Activated CD4-positive, alpha-beta memory T cell treated with anti-CD3 and anti-CD28 coated beads, Interleukin-2, amount 10 ng/mL, durations not matched to agents 7 days and 5 days (primary cell): ENCODE results near the gene TMEM138. TPM values are rescaled to one million over a fixed set of nuclear protein-coding genes. Genes with fewer than 3 reads are reported as not detected.
"Not testable (repeated sequence)": the region's sequence is repeated elsewhere in the genome, so short reads cannot be mapped to it uniquely, and the experiment has no call there.

ENCODE experiments used
- CTCF ChIA-PET: fragments of 350-600 bp; sonication (Branson Sonifier 250); formaldehyde crosslinking; loops from one replicate; lab custom pipeline; 2021; ENCODE audit warnings: antibody characterized with exemption, inconsistent platforms; lab: Charles Lee
- POLR2A ChIA-PET: fragments of 350-600 bp; sonication (Branson Sonifier 250); formaldehyde crosslinking; loops from one replicate; lab custom pipeline; 2021; ENCODE audit warnings: antibody characterized with exemption; lab: Charles Lee
- DNase-seq: peaks from one replicate; pipeline ENCODE4 v3.0.0-alpha.2; 2020
- H3K27ac Mint-ChIP-seq: one replicate; pipeline ENCODE4 v1.8.0; 2021; ENCODE audit warnings: mild to moderate bottlenecking, mixed read lengths
- H3K27me3 Mint-ChIP-seq: one replicate; pipeline ENCODE4 v1.8.0; 2021; ENCODE audit warnings: mixed read lengths
- H3K36me3 Mint-ChIP-seq: one replicate; pipeline ENCODE4 v1.8.0; 2021; ENCODE audit warnings: low read depth, mixed read lengths
- H3K4me1 Mint-ChIP-seq: one replicate; pipeline ENCODE4 v1.8.0; 2021; ENCODE audit warnings: mixed read lengths
- H3K4me3 Mint-ChIP-seq: one replicate; pipeline ENCODE4 v1.8.0; 2021; ENCODE audit warnings: mild to moderate bottlenecking, mixed read lengths
- H3K9me3 Mint-ChIP-seq: one replicate; pipeline ENCODE4 v1.8.0; 2021; ENCODE audit warnings: mixed read lengths
- total RNA-seq, 2 experiments: library from RNA; stranded (reverse); gene quantifications; one replicate each; pipeline ENCODE4 v1.2.3, GENCODE V29; 2021

Gene TMEM138
- total RNA-seq, 2 experiments from 2014 or later: 45.5 to 50.0 TPM

DNA sequence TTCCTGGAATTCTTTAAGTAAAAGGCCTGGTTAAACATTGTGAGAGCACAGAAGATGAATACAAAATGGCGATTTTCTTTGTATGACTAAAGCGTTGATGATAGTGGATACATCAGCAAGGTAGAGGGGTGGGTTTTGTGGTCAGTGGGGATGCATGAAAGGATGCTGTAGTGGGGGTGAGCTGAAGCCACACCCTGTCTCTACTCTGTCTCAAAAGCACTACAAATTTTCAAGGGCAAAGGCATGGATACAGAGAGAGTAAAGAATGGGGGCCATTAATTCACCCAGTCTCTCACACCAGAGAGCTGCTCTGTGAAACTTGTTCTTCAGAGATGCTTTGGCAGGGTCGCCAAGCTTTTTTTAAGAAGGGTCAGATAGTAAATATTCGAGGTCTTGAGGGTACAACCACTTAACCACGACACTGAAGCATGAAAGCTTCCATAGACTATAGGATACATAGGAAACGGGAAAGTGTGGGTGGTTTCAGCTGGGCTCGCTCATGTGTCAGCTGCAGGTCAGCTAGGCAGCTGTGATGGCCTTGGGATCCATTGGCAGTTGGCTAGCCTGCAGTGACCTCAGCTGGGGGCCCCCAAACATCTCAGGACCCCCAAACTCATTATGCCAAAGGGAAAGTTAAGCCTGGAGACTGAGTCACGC is 8.3 kb downstream of the TMEM138 start:
- H3K27me3 Mint-ChIP-seq: no peaks in the 10 kb centered on the region
- peak overlapping the region; percentile 12 for H3K27ac Mint-ChIP-seq
- H3K36me3 Mint-ChIP-seq: peaks cover 68% of the 10 kb centered on the region
- CTCF ChIA-PET: interaction anchor here (0.8 to 2.1 kb wide), 5 partner anchors 13 to 76 kb away, joined by 3 to 11 read pairs (median 4); no protein-coding TSS in a partner anchor
- peaks cover 7% of the 10 kb centered on the region for H3K9me3 Mint-ChIP-seq
- no peak overlapping the region for H3K4me3 Mint-ChIP-seq
- H3K4me1 Mint-ChIP-seq: peaks cover 10% of the 10 kb centered on the region
- POLR2A ChIA-PET: interaction anchor here (2.0 to 3.6 kb wide), 2 partner anchors 9 to 35 kb away, joined by 8 to 25 read pairs; partner anchors contain the start of genes CYB561A3 and TMEM138
- DNase-seq: no peak

DNA sequence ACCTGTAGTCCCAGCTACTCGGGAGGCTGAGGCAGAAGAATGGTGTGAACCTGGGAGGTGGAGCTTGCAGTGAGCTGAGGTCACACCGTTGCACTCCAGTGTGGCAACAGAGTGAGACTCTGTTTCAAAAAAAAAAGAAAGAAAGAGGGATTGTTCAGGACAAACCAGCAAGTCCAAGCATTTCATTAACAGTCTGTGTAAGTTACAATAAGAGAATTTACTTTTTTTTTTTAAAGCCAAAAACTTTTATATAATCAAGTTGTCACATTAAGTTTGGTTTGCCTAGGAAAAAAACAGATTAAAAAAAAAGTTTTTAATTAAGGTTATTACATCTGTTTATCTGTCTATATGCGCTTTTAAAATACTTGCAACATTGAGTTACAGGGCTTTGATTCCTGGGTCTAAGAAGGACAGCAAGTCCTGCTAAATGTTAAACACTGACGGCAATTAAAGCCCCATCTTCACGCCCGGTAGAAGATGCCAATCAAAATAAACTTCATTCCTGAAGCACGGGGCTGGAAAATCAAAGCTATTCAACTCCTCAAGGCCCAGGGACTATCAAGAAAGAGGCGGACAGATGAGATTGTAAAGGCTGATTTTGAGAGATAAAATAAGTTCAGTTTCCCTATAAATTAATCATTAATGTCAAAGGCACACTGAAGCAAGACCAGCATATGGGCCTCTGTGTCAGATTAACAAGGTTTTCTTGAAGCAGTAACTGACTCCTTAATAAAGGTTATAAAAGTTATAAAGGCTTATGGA is 10.7 kb downstream of the TMEM138 start:
- H3K4me3 Mint-ChIP-seq: no peak overlapping the region
- peaks cover 10% of the 10 kb centered on the region for H3K4me1 Mint-ChIP-seq
- no peak overlapping the region for H3K27ac Mint-ChIP-seq
- no peak for DNase-seq
- POLR2A ChIA-PET: no interaction called here
- H3K27me3 Mint-ChIP-seq: no peaks in the 10 kb centered on the region
- H3K36me3 Mint-ChIP-seq: peaks cover 61% of the 10 kb centered on the region
- CTCF ChIA-PET: interaction anchor here (0.7 kb wide), 1 partner anchor 40 kb away, joined by 3 read pairs; no protein-coding TSS in a partner anchor
- H3K9me3 Mint-ChIP-seq: peaks cover 7% of the 10 kb centered on the region

DNA sequence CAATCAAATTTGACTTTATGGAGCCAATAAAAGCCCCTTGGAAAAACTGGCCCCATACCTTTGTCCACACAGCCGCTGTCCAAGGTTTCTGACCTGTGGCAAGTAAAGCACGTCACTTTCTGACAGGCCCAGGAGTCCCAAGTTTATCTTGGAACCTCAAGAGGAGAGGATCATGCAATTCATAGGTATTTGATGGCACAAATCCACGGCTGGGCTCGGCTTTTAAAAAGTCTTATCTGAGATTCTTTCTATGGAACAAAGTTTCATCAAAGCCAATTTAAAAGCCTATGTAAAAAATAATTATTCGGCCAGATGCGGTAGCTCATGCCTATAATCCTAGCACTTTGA is 13.6 kb downstream of the TMEM138 start:
- no peak for DNase-seq
- Mint-ChIP-seq H3K4me1 (no peaks in the 10 kb centered on the region), H3K27me3 (no peaks in the 10 kb centered on the region), H3K4me3 (no peak overlapping the region), H3K36me3 (peaks cover 33% of the 10 kb centered on the region), H3K9me3 (peaks cover 7% of the 10 kb centered on the region), H3K27ac (no peak overlapping the region)
- ChIA-PET CTCF (interaction anchor here (0.8 to 2.9 kb wide), 2 partner anchors 10 to 59 kb away, joined by 8 to 13 read pairs; no protein-coding TSS in a partner anchor), POLR2A (interaction anchor here (2.2 kb wide), 1 partner anchor 13 kb away, joined by 19 read pairs; the partner anchor contains the start of genes CYB561A3 and TMEM138)

GRCh38 chr11:61377461-61378160 is 15.4 kb downstream of the TMEM138 start:
- Mint-ChIP-seq H3K36me3 (peaks cover 23% of the 10 kb centered on the region), H3K4me1 (no peaks in the 10 kb centered on the region), H3K27ac (no peak overlapping the region), H3K27me3 (no peaks in the 10 kb centered on the region), H3K9me3 (peaks cover 5% of the 10 kb centered on the region), H3K4me3 (no peak overlapping the region)
- DNase-seq: no peak
- ChIA-PET POLR2A (interaction anchor here (1.4 kb wide), 1 partner anchor 10 kb away, joined by 4 read pairs; no protein-coding TSS in a partner anchor), CTCF (no interaction called here)

DNA sequence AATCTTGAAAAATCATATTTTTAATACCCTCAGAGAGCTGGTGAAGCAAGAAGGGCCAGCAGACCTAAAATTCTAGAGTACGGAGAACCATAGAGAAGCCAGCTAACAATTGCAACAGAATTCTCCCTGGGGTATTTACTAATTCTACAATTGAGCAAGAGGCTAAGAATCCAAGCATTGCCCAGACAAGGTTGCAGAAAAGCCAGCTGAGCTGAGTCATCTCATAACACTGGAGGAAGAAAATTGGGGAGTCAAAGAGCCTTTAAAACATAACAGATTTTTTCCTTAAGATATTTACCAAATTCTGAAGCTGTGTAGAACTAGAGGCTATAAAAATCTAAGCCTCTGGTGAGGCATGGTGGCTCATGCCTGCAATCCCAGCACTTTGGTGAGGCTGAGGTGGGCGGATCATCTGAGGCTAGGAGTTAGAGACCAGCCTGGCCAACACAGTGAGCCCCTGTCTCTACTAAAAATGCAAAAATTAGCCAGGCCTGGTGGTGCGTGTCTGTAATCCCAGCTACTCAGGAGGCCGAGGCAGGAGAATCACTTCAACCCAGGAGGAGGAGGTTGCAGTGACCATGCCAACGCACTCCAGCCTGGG is 16.6 kb downstream of the TMEM138 start:
- Mint-ChIP-seq H3K4me1 (no peaks in the 10 kb centered on the region), H3K36me3 (peaks cover 20% of the 10 kb centered on the region), H3K9me3 (peaks cover 3% of the 10 kb centered on the region), H3K27ac (no peak overlapping the region), H3K4me3 (no peak overlapping the region), H3K27me3 (no peaks in the 10 kb centered on the region)
- ChIA-PET POLR2A (no interaction called here), CTCF (no interaction called here)
- DNase-seq: no peak

GRCh38 chr11:61380884-61381283 is 18.7 kb downstream of the TMEM138 start:
- H3K27me3 Mint-ChIP-seq: no peaks in the 10 kb centered on the region
- peaks cover 8% of the 10 kb centered on the region for H3K4me1 Mint-ChIP-seq
- H3K36me3 Mint-ChIP-seq: peaks cover 8% of the 10 kb centered on the region
- H3K27ac Mint-ChIP-seq: no peak overlapping the region
- ChIA-PET CTCF (interaction anchor here (0.6 to 9.7 kb wide), 3 partner anchors 17 to 127 kb away, joined by 3 to 289 read pairs (median 66); partner anchors contain the start of genes CYB561A3, DDB1, TKFC and TMEM138), POLR2A (interaction anchor here (1.0 to 1.2 kb wide), 2 partner anchors 19 to 45 kb away, joined by 4 to 8 read pairs; partner anchors contain the start of genes CYB561A3 and TMEM138)
- H3K4me3 Mint-ChIP-seq: no peak overlapping the region
- DNase-seq: no peak
- no peaks in the 10 kb centered on the region for H3K9me3 Mint-ChIP-seq

DNA sequence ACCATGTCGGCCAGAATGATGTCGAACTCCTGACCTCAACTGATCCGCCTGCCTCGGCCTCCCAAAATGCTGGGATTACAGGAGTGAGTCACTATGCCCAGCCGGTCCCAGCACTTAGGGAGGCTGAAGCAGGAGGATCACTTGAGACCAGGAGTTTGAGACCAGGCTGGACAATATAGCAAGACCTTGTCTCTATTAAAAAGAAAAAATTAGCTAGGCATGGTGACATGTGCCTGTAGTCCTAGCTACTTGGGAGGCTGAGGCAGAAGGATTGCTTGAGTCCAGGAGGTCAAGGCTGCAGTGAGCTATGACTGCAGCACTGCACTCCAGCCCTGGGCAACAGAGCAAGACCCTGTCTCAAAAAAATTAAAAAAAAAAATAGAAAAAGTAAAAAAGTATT is 21.7 kb downstream of the TMEM138 start:
- not testable (repeated sequence) for H3K4me3 Mint-ChIP-seq, DNase-seq, H3K36me3 Mint-ChIP-seq, H3K4me1 Mint-ChIP-seq, H3K27ac Mint-ChIP-seq, H3K27me3 Mint-ChIP-seq, H3K9me3 Mint-ChIP-seq
- CTCF ChIA-PET: interaction anchor here (2.5 to 9.7 kb wide), 6 partner anchors 13 to 132 kb away, joined by 8 to 289 read pairs (median 39); partner anchors contain the start of genes CYB561A3, DDB1, TKFC and TMEM138
- POLR2A ChIA-PET: interaction anchor here (2.2 to 3.6 kb wide), 2 partner anchors 22 to 49 kb away, joined by 7 to 48 read pairs; partner anchors contain the start of genes CYB561A3, DDB1, TKFC and TMEM138

- no peak for DNase-seq
- POLR2A ChIA-PET: interaction anchor here (1.2 to 3.6 kb wide), 5 partner anchors 22 to 90 kb away, joined by 3 to 48 read pairs (median 7); partner anchors contain the start of genes CPSF7, CYB561A3, DDB1 and SDHAF2
- no peaks in the 10 kb centered on the region for H3K36me3 Mint-ChIP-seq
Measured at GRCh38 chr11:61384271-61385242, 22.4 kb downstream of the TMEM138 start.

GRCh38 chr11:61390161-61390560 is 28.0 kb downstream of the TMEM138 start:
- H3K27ac Mint-ChIP-seq: no peak overlapping the region
- H3K9me3 Mint-ChIP-seq: peaks cover 6% of the 10 kb centered on the region
- H3K36me3 Mint-ChIP-seq: peaks cover 5% of the 10 kb centered on the region
- H3K4me3 Mint-ChIP-seq: no peak overlapping the region
- H3K27me3 Mint-ChIP-seq: no peaks in the 10 kb centered on the region
- peaks cover 32% of the 10 kb centered on the region for H3K4me1 Mint-ChIP-seq
- ChIA-PET CTCF (interaction anchor here (0.8 to 5.6 kb wide), 3 partner anchors 48 to 136 kb away, joined by 3 to 48 read pairs (median 5); no protein-coding TSS in a partner anchor), POLR2A (interaction anchor here (0.9 to 5.4 kb wide), 4 partner anchors 28 to 56 kb away, joined by 3 to 50 read pairs (median 16); partner anchors contain the start of genes CPSF7, CYB561A3, DDB1 and SDHAF2)
- no peak for DNase-seq

More at GRCh38 chr11:61384271-61385242, 22.4 kb downstream of the TMEM138 start:
- peaks cover 8% of the 10 kb centered on the region for H3K4me1 Mint-ChIP-seq
- no peak overlapping the region for H3K27ac Mint-ChIP-seq
- no peak overlapping the region for H3K4me3 Mint-ChIP-seq
- H3K27me3 Mint-ChIP-seq: no peaks in the 10 kb centered on the region
- CTCF ChIA-PET: interaction anchor here (0.6 to 9.7 kb wide), 19 partner anchors 13 to 390 kb away, joined by 3 to 289 read pairs (median 8); partner anchors contain the start of genes CYB561A3, DDB1, TKFC and TMEM138
- H3K9me3 Mint-ChIP-seq: peaks cover 3% of the 10 kb centered on the region

DNA sequence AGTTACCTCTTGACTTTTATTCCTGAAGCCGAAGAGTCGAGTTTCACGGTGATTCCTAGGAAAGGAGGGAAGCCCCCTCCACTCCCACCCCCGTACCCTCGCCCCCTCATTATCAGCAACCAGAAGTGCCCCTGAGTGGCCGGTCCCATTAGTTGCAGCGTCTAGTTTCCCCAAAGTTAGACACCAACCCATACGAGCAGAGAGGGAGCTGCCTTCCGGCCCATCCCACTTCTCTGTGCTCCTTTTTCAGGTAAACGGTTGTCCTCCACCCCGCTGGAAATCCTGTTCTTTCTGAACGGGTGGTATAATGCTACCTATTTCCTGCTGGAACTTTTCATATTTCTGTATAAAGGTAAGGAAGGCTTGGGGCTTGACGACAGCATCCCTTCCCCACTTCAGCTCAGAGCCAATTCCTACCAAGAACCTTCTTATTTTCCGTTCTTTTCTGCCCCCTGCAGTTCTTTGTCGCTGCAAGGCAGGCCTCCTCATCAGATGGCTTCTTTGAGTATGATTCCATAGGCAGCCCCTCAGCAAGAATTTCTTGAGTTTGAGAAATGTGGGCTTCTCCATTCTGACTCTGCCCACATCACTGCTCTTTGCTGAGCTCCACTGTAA is 30.9 kb downstream of the TMEM138 start:
- Mint-ChIP-seq H3K9me3 (peaks cover 6% of the 10 kb centered on the region), H3K27ac (peak overlapping the region; percentile 85), H3K4me1 (peaks cover 25% of the 10 kb centered on the region), H3K27me3 (no peaks in the 10 kb centered on the region), H3K36me3 (peaks cover 17% of the 10 kb centered on the region), H3K4me3 (peak overlapping the region; percentile 80)
- DNase-seq: no peak
- CTCF ChIA-PET: interaction anchor here (0.9 to 10.1 kb wide), 10 partner anchors 8 to 59 kb away, joined by 3 to 58 read pairs (median 4); partner anchors contain the start of genes CYB561A3 and TMEM138
- POLR2A ChIA-PET: interaction anchor here (0.9 to 5.4 kb wide), 14 partner anchors 8 to 130 kb away, joined by 3 to 50 read pairs (median 6); partner anchors contain the start of genes CPSF7, CYB561A3, DDB1 and SDHAF2
